Measurements from ENCODE around the gene ZFR. TPM values are rescaled to one million over a fixed set of nuclear protein-coding genes. Genes with fewer than 3 reads are reported as not detected.

The ZFR gene
- total and polyA plus RNA-seq, 8 donors: 47.1 to 116 (median 103) TPM

DNA sequence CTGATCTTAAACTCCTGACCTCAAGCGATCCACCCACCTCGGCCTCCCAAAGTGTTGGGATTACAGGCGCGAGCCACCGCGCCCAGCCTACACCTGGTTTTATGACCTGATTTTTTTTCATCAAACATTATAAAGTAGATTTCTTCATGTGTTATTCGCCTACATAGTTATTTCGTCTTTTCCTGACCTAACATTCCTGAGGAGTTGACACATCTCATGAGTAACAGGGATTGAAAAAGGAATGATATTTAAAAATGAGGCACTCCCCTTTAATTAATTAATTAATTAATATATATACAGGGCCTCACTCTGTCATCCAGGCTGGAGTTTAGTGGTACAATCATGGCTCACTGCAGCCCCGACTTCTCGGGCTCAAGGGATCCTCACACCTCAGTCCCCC, 111.6 kb downstream of the ZFR start:
- intact Hi-C loops (cut with DNase I): loop anchor here in 1 of 2 donors (5.0 kb wide), 1 partner anchor 96 kb away; no protein-coding TSS in a partner anchor
- H3K9me3 ChIP-seq: peaks cover 0 to 2% of the 10 kb centered on the region in 2 donors
- no peaks in the 10 kb centered on the region for H3K4me1 ChIP-seq
- H3K27me3 ChIP-seq: no peaks in the 10 kb centered on the region
- H3K4me3 ChIP-seq: no peak overlapping the region
- DNase-seq: no peak
- no peaks in the 10 kb centered on the region for H3K36me3 ChIP-seq
- H3K27ac ChIP-seq: no peak overlapping the region
- TF ChIP-seq CTCF (IDR thresholded peaks at IDR 0.05): no peak
- ATAC-seq: no peak

- no peak overlapping the region for H3K27ac ChIP-seq
- intact Hi-C loops (cut with DNase I): loop anchor here in 1 of 2 donors (5.0 kb wide), 1 partner anchor 95 kb away; no protein-coding TSS in a partner anchor
- DNase-seq: no peak
- H3K27me3 ChIP-seq: no peaks in the 10 kb centered on the region
- H3K4me1 ChIP-seq: no peaks in the 10 kb centered on the region
- TF ChIP-seq CTCF (IDR thresholded peaks at IDR 0.05): no peak
- ATAC-seq: no peak
- H3K36me3 ChIP-seq: no peaks in the 10 kb centered on the region
- no peak overlapping the region for H3K4me3 ChIP-seq
- H3K9me3 ChIP-seq: no peaks in the 10 kb centered on the region
Measured at GRCh38 chr5:32332361-32332760, 112.2 kb downstream of the ZFR start.

DNA sequence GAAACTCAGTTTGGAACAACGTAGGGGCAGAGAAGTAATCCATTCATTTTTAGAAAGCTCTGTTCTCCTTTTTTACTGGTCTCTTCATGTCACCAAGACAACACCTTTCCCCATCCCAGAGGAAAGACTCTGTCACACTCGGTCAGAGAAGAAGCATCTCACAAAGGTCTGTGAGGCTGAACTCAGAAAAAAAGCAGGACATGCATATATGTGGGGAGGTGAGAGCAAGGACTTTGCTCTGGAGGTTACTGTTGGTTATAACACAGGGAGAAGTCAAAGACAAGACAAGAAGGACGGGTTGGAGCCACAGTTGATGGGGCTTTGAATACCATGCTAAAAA, 112.6 kb downstream of the ZFR start:
- H3K27me3 ChIP-seq: no peaks in the 10 kb centered on the region

DNA sequence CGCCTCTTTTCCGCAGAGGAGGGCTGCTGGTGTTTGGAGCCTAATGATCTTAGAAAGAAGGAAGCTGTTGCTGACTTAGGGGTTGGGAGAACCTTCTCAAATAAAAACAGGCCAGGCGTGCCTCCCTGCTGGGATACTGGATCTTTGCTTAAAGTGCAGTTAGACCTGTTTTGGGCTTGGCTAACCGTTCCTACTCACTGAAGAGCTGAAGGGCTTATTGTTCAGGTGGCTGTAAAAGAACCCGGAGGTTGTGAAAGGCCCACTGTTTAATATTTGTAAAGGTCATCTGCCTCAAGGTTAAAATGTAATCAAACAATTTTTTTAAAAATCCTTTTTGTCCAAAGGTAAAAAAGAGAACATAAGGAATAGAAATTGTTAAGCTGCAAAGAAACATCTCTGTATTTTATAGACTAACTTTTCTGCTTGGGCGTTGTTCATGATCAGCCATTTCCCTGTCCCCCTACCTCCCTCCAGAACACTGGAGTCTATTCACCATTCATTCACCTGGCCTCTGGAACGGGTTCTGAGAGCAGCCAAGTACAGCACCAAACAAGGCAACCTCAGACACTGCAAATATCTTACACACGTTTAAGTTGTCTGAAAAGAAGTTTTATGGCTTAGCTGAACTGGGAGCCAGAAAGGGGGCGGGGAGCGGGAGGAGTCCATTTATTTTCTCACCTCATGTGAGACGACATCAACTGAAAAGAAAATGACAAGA, 113.2 kb downstream of the ZFR start:
- no peaks in the 10 kb centered on the region for H3K36me3 ChIP-seq
- H3K4me3 ChIP-seq: no peak overlapping the region
- H3K9me3 ChIP-seq: no peaks in the 10 kb centered on the region
- ATAC-seq: peak; percentile 70
- H3K4me1 ChIP-seq: no peaks in the 10 kb centered on the region
- H3K27ac ChIP-seq: no peak overlapping the region
- no peak for TF ChIP-seq CTCF (IDR thresholded peaks at IDR 0.05)
- peak in 1 of 4 donors; percentile 71 for DNase-seq
- no peaks in the 10 kb centered on the region for H3K27me3 ChIP-seq
- intact Hi-C loops (cut with DNase I): loop anchor here in 1 of 2 donors (5.0 kb wide), 1 partner anchor 94 kb away; no protein-coding TSS in a partner anchor

More for the DNA sequence above, 112.6 kb downstream of the ZFR start:
- intact Hi-C loops (cut with DNase I): loop anchor here in 1 of 2 donors (5.0 kb wide), 1 partner anchor 95 kb away; no protein-coding TSS in a partner anchor
- Histone ChIP-seq H3K4me1 (no peaks in the 10 kb centered on the region), H3K9me3 (no peaks in the 10 kb centered on the region), H3K27ac (no peak overlapping the region), H3K4me3 (no peak overlapping the region), H3K36me3 (no peaks in the 10 kb centered on the region)
- ATAC-seq (no peak), DNase-seq (no peak)
- no peak for TF ChIP-seq CTCF (IDR thresholded peaks at IDR 0.05)

DNA sequence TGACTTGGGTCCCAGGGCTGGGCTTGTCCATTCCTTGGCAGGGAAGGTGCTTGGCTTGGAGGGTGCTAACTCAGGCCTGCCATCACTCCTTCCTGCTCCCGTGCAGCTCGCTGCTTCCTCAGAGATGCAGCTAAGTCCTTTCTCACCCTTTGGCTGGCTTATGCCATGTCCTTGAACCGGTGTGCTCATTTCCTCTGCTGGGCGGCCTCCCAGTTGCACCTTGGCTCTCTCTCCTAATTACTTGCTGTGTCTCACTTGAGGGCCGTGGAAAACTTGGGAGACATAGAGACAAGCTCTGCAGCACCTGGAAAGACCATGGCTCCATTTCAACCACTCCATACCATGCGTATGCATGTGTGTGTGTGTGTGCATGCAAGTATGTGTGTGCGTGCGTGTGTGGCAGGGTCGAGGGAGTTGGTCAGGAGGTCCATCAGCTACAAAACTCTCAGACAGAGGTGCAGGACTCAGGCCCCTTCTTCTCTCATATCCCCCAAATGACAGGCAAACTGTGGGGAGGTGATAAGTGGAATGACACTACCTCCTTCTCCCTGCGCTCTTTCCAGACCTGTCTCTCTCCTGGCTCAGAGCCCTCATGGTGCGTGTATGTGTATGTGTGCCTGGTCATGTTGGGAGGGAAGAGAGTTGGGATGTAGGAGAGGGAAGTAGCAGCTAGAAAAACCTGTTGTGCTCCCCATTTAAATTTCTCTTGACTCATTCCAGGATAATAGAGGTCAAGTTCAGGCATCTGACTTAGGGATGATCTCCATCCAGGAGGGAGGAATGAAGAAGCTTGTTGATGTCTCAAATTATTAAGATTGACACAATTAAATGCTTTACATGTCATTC, 114.2 kb downstream of the ZFR start:
- no peak for TF ChIP-seq CTCF (IDR thresholded peaks at IDR 0.05)
- H3K9me3 ChIP-seq: no peaks in the 10 kb centered on the region
- H3K36me3 ChIP-seq: no peaks in the 10 kb centered on the region
- no peaks in the 10 kb centered on the region for H3K4me1 ChIP-seq
- no peak overlapping the region for H3K4me3 ChIP-seq
- no peak overlapping the region for H3K27ac ChIP-seq
- intact Hi-C loops (cut with DNase I): loop anchor here in 1 of 2 donors (5.0 kb wide), 1 partner anchor 93 kb away; no protein-coding TSS in a partner anchor
- no peak for DNase-seq
- H3K27me3 ChIP-seq: no peaks in the 10 kb centered on the region
- ATAC-seq: no peak

All from left lung (tissue), 10 donors.